SK-N-SH (cell line): Measurements from ENCODE around the gene IGLON5. TPM values are rescaled to one million over a fixed set of nuclear protein-coding genes. Genes with fewer than 3 reads are reported as not detected.
A peak's percentile ranks its signal among the peaks of the same experiment; 100 is the strongest.

Source experiments
- CTCF ChIA-PET: fragments of 300-600, 350-600 bp; formaldehyde crosslinking; extraction: SDS; loops from one replicate; lab custom pipeline; 2021; lab: Yijun Ruan, JAX
- POLR2A ChIA-PET: fragments of 350-600 bp; sonication (Branson Sonifier 250); formaldehyde crosslinking; extraction: SDS; loops from one replicate; lab custom pipeline; 2020; ENCODE audit warnings: antibody characterized with exemption, inconsistent platforms; lab: Yijun Ruan, JAX
- DNase-seq: peaks from one replicate; pipeline ENCODE4 v3.0.0; 2012
- H2AFZ ChIP-seq: fragments of 200-600 bp; sonication (generic); 2 replicates; pipeline ENCODE4 v1.8.1; 2016; ENCODE audit warnings: antibody characterized with exemption, mild to moderate bottlenecking, low read depth
- H3F3A ChIP-seq: fragments of 200-600 bp; sonication (generic); replicated peaks from 2 replicates; pipeline ENCODE3; 2016; ENCODE audit warnings: antibody characterized with exemption, mild to moderate bottlenecking; ENCODE audit not compliant: insufficient read depth
- H3K27ac ChIP-seq, 2 experiments: fragments of 200-500 bp in 1 of 2; fragments of 200-600 bp in 1 of 2; sonication (Bioruptor generic) in 1 of 2; sonication (generic), shearing (Covaris generic) in 1 of 2; 2 replicates each; pipeline versions ENCODE4 v1.5.1 to v1.6.1; 2014 to 2016; ENCODE audit warnings: low read depth in 2 of 2, inconsistent platforms in 1 of 2, low read length in 1 of 2, mild to moderate bottlenecking in 1 of 2, mixed read lengths in 1 of 2
- H3K27me3 ChIP-seq: fragments of 200-600 bp; sonication (generic), shearing (Covaris generic); 2 replicates; pipeline ENCODE4 v1.6.1; 2016; ENCODE audit warnings: mixed run types; ENCODE audit not compliant: insufficient read depth
- H3K36me3 ChIP-seq, 2 experiments: fragments of 200-500 bp in 1 of 2; fragments of 200-600 bp in 1 of 2; sonication (Bioruptor generic) in 1 of 2; sonication (generic) in 1 of 2; replicated peaks in 1 of 2; 2 replicates each; pipeline versions ENCODE3 to v1.5.1; 2014 to 2016; ENCODE audit warnings: low read length in 1 of 2, mild to moderate bottlenecking in 1 of 2; ENCODE audit not compliant: insufficient read depth in 2 of 2, control insufficient read depth in 1 of 2
- H3K4me1 ChIP-seq, 2 experiments: fragments of 200-500 bp in 1 of 2; fragments of 200-600 bp in 1 of 2; sonication (Bioruptor generic) in 1 of 2; sonication (generic), shearing (Covaris generic) in 1 of 2; 2 replicates each; pipeline versions ENCODE4 v1.5.1 to v1.6.1; 2014 to 2016; ENCODE audit warnings: low read depth in 1 of 2, low read length in 1 of 2, mixed run types in 1 of 2; ENCODE audit not compliant: insufficient read depth in 2 of 2, control insufficient read depth in 1 of 2
- H3K4me2 ChIP-seq: fragments of 200-600 bp; sonication (generic), shearing (Covaris generic); 2 replicates; pipeline ENCODE4 v1.6.1; 2017; ENCODE audit warnings: mixed run types
- H3K4me3 ChIP-seq, 2 experiments: fragments of 200-500 bp in 1 of 2; fragments of 200-600 bp in 1 of 2; sonication (Bioruptor generic) in 1 of 2; sonication (generic), shearing (Covaris generic) in 1 of 2; 2 replicates each; pipeline versions ENCODE4 v1.5.1 to v1.8.1; 2014 to 2016; ENCODE audit warnings: low read depth in 2 of 2, inconsistent platforms in 1 of 2, low read length in 1 of 2, mild to moderate bottlenecking in 1 of 2, mixed read lengths in 1 of 2, moderate library complexity in 1 of 2
- H3K79me2 ChIP-seq: fragments of 200-600 bp; sonication (generic); 2 replicates; pipeline ENCODE4 v1.8.1; 2017; ENCODE audit warnings: mild to moderate bottlenecking; ENCODE audit not compliant: insufficient read depth
- H3K9ac ChIP-seq: fragments of 200-600 bp; sonication (generic); 2 replicates; pipeline ENCODE4 v1.6.1; 2017; ENCODE audit warnings: mixed run types
- H3K9me2 ChIP-seq: fragments of 200-600 bp; sonication (generic); 2 replicates; pipeline ENCODE4 v1.6.1; 2017; ENCODE audit warnings: mixed run types
- H3K9me3 ChIP-seq: fragments of 200-600 bp; sonication (generic); 2 replicates; pipeline ENCODE4 v1.6.1; 2017; ENCODE audit warnings: mixed run types, mild to moderate bottlenecking, moderate library complexity
- H4K20me1 ChIP-seq: fragments of 200-600 bp; sonication (generic); 2 replicates; pipeline ENCODE4 v1.6.1; 2017; ENCODE audit warnings: mild to moderate bottlenecking, mixed run types; ENCODE audit not compliant: insufficient read depth
- CHD2 ChIP-seq: fragments of 150-350 bp; IDR thresholded peaks from 2 replicates; pipeline ENCODE4 v1.6.1; 2018; ENCODE audit warnings: low read length; ENCODE audit not compliant: partially characterized antibody
- IRF3 ChIP-seq: fragments of 150-350 bp; IDR thresholded peaks from 2 replicates; pipeline ENCODE4 v1.6.1; 2016; ENCODE audit warnings: mild to moderate bottlenecking, low read depth, low read length
- JUND ChIP-seq: IDR thresholded peaks from 2 replicates; pipeline ENCODE4 v1.4.0; 2012
- MAX ChIP-seq: IDR thresholded peaks from 2 replicates; pipeline ENCODE4 v1.4.0; 2012; ENCODE audit warnings: low read depth
- MEF2A ChIP-seq: IDR thresholded peaks from 2 replicates; pipeline ENCODE4 v1.4.0; 2012; ENCODE audit warnings: low read depth, borderline replicate concordance
- MXI1 ChIP-seq: IDR thresholded peaks from 2 replicates; pipeline ENCODE4 v1.6.1; 2012; ENCODE audit warnings: mild to moderate bottlenecking, low read depth, low read length, improper control_type of control experiment
- NRF1 ChIP-seq: IDR thresholded peaks from 2 replicates; pipeline ENCODE4 v1.6.1; 2012; ENCODE audit warnings: low read depth, mild to moderate bottlenecking, low read length
- PBX3 ChIP-seq: IDR thresholded peaks from 2 replicates; pipeline ENCODE4; 2012
- POLR2AphosphoS5 ChIP-seq: IDR thresholded peaks from 2 replicates; pipeline ENCODE4 v1.6.1; 2012; ENCODE audit warnings: low read depth, low read length
- RAD21 ChIP-seq: IDR thresholded peaks from 2 replicates; pipeline ENCODE4 v1.6.1; 2012; ENCODE audit warnings: mild to moderate bottlenecking, low read length
- RXRA ChIP-seq: IDR thresholded peaks from 2 replicates; pipeline ENCODE4 v1.4.0; 2012; ENCODE audit warnings: low read depth, mild to moderate bottlenecking, borderline replicate concordance
- TAF1 ChIP-seq: IDR thresholded peaks from 2 replicates; pipeline ENCODE4 v1.6.1; 2012; ENCODE audit warnings: low read depth, mild to moderate bottlenecking, low read length, moderate library complexity, borderline replicate concordance
- TCF12 ChIP-seq: IDR thresholded peaks from 2 replicates; pipeline ENCODE4 v1.4.0; 2012
- USF1 ChIP-seq: IDR thresholded peaks from 2 replicates; pipeline ENCODE4 v1.4.0; 2012; ENCODE audit warnings: low read depth, borderline replicate concordance
- USF2 ChIP-seq: fragments of 150-350 bp; IDR thresholded peaks from 2 replicates; pipeline ENCODE4 v1.6.1; 2017; ENCODE audit warnings: antibody characterized with exemption, low read length, low read depth, borderline replicate concordance
- ZBTB33 ChIP-seq: IDR thresholded peaks from 2 replicates; pipeline ENCODE4 v1.4.0; 2012; ENCODE audit warnings: low read depth, borderline replicate concordance
- WGBS: methylation state at CpG from one replicate; pipeline ENCODE4 v1.1.6; 2017; ENCODE audit warnings: low lambda C conversion rate; 5-methylcytosine and 5-hydroxymethylcytosine counted together
- polyA plus RNA-seq, 3 experiments: library from polyadenylated mRNA; depleted of rRNA; stranded (reverse); fragments of >200 nt; gene quantifications; 2 replicates each; pipeline ENCODE4 v1.2.3, GENCODE V29; 2012

IGLON5 gene
- polyA plus RNA-seq, 1 of the 3 experiments (the other 2 are of a cell fraction): 0.36 TPM

- no peaks in the 10 kb centered on the region for H3K9me2 ChIP-seq
- H3K4me1 ChIP-seq: peaks cover 0 to 8% of the 10 kb centered on the region in 2 experiments; a peak in 1 of 4 replicates
- H3K9me3 ChIP-seq: no peaks in the 10 kb centered on the region
- TF ChIP-seq POLR2AphosphoS5 (no peak), CHD2 (no peak), NRF1 (no peak), PBX3 (no peak), MEF2A (no peak), TCF12 (no peak)
- no peaks in the 10 kb centered on the region for H3K36me3 ChIP-seq
- peak overlapping the region; percentile 65 to 76; a peak in 3 of 4 replicates for H3K27ac ChIP-seq
- H3F3A ChIP-seq: peaks cover 3% of the 10 kb centered on the region
- peak overlapping the region; percentile 99 for H2AFZ ChIP-seq
- WGBS: 1% methylated on average over 10 of the region's 10 CpGs
- peak overlapping the region; percentile 97 for H3K4me2 ChIP-seq
- peak overlapping the region; percentile 57; the same call in 1 of the 2 replicates for H3K9ac ChIP-seq
- peak overlapping the region; percentile 63 to 80 for H3K4me3 ChIP-seq
- no peaks in the 10 kb centered on the region for H3K27me3 ChIP-seq
- DNase-seq: no peak
- ChIA-PET POLR2A (interaction anchor here (1.3 kb wide), 1 partner anchor 28 kb away, joined by 7 read pairs; no protein-coding TSS in a partner anchor), CTCF (interaction anchor here (0.6 to 2.1 kb wide), 10 partner anchors 30 to 292 kb away, joined by 3 to 7 read pairs (median 4); no protein-coding TSS in a partner anchor)
- no peaks in the 10 kb centered on the region for H3K79me2 ChIP-seq
- no peaks in the 10 kb centered on the region for H4K20me1 ChIP-seq
Observed at GRCh38 chr19:51339313-51339686, 27.9 kb downstream of the IGLON5 start.

- H4K20me1 ChIP-seq: no peaks in the 10 kb centered on the region
- peak overlapping the region; percentile 97 for H3K4me2 ChIP-seq
- H3F3A ChIP-seq: peaks cover 3% of the 10 kb centered on the region
- no peaks in the 10 kb centered on the region for H3K27me3 ChIP-seq
- H3K4me1 ChIP-seq: peaks cover 0 to 8% of the 10 kb centered on the region in 2 experiments; a peak in 1 of 4 replicates
- no peaks in the 10 kb centered on the region for H3K9me3 ChIP-seq
- peak overlapping the region; percentile 57; the same call in 1 of the 2 replicates for H3K9ac ChIP-seq
- under 1% methylated on average over 27 of the region's 107 CpGs for WGBS
- H3K79me2 ChIP-seq: no peaks in the 10 kb centered on the region
- ChIA-PET POLR2A (interaction anchor here (1.3 kb wide), 1 partner anchor 28 kb away, joined by 7 read pairs; no protein-coding TSS in a partner anchor), CTCF (interaction anchor here (0.6 to 2.1 kb wide), 18 partner anchors 11 to 438 kb away, joined by 3 to 8 read pairs (median 4); partner anchors contain the start of gene ETFB)
- no peaks in the 10 kb centered on the region for H3K9me2 ChIP-seq
- H3K4me3 ChIP-seq: peak overlapping the region; percentile 63 to 80
- DNase-seq: peak; percentile 99
- peak overlapping the region; percentile 99 for H2AFZ ChIP-seq
- TF ChIP-seq ZBTB33 (no peak), POLR2AphosphoS5 (0 out of 2 replicates have a peak, but pooled peaks have one; percentile 31), MXI1 (peak; percentile 81), PBX3 (peak; percentile 71), RXRA (no peak), NRF1 (peak; percentile 36; the same call in 1 of the 2 replicates), IRF3 (no peak), USF2 (peak; percentile 52; the same call in 1 of the 2 replicates), TAF1 (peak; percentile 48; the same call in 1 of the 2 replicates), JUND (no peak), RAD21 (peak; percentile 23; the same call in 1 of the 2 replicates), USF1 (peak; percentile 77), MAX (peak; percentile 68)
- no peaks in the 10 kb centered on the region for H3K36me3 ChIP-seq
- H3K27ac ChIP-seq: peak overlapping the region; percentile 65 to 76; a peak in 3 of 4 replicates
Observed at GRCh38 chr19:51339687-51340656, 28.5 kb downstream of the IGLON5 start.
